ENCODE data around the gene ZNF324.
"Not testable (repeated sequence)": the region's sequence is repeated elsewhere in the genome, so short reads cannot be mapped to it uniquely, and the experiment has no call there.

The ZNF324 gene

DNA sequence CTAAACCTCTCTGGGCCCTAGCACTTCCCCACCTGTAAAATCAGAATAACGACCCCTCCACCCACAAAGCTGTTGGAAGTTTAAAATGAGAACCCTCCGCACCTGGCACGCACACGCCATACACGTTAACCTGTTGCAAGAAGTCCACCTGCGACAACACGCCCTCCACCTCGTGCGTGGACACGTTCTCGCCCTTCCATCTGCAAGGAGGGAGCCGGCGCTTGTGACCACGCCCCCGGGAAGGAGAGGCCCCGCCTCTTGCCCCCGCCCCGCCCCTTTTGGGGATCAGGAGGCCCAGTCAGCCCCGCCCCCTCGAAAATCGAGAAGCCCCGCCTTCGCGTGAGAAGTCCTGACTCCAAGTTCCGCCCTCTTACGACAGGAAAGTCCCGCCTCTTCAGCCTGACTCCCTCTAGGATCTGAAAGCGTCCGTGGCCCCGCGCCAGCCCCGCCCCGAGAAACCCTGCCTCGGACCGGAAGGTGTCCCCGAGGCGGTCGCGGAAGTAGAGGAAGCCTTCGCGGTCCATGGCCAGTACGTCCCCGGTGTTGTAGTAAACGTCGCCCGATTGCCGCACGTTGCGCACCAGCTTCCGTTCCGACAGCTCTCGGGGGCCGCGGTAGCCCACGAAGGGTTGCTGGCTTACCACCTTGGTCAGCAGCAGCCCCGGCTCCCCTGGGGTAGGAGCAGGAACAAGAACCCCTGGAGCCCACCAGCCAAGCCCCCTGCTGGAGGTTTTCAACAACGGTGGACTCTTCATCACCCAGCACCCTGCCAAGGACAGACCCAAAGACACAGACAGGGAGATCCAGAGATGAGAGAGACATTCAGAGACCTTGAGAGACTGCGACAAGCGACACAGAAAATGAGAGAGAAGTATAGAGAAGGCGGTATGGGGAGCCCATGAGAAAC is 32.4 kb downstream of the ZNF324 start:
- H3K27ac ChIP-seq (ENCODE audit: insufficient read depth, low read depth, low read length, poor library complexity, severe bottlenecking), result no peak overlapping the region
- peaks cover 11% of the 10 kb centered on the region for H3K4me1 ChIP-seq (ENCODE audit: control insufficient read depth, insufficient read depth, low read length)

DNA sequence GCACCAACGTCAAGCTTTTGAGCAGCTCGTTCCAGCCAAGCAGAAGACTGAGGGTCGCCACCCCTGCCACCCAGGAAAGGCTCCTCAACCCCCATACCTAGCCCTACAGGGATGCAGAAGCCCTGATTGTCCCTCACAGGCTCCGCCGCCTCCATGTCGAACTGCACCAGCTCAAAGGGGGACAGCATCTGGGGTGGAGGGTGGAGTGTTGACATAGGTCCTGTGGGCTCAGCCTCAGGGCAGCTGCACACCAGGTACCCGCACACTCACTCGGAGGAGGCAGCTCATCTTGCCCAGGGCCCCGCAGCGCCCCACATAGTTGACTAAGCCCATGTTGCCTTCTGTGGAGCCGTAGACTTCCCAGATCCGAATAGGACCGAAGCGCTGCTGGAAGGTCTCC is 33.4 kb downstream of the ZNF324 start:
- no peaks in the 10 kb centered on the region for H3K36me3 ChIP-seq (ENCODE audit: control insufficient read depth, insufficient read depth, low read length)
- H3K27me3 ChIP-seq (ENCODE audit: control insufficient read depth, insufficient read depth, low read length, poor library complexity, severe bottlenecking), result no peaks in the 10 kb centered on the region
- 93 to 94% methylated on average over 14 of the region's 14 CpGs for WGBS, 2 experiments
- peaks cover 11% of the 10 kb centered on the region for H3K4me1 ChIP-seq (ENCODE audit: control insufficient read depth, insufficient read depth, low read length)
- no peak overlapping the region for H3K27ac ChIP-seq (ENCODE audit: insufficient read depth, low read depth, low read length, poor library complexity, severe bottlenecking)
- peak overlapping the region; percentile 82 for H3K4me3 ChIP-seq (ENCODE audit: insufficient read depth, low read depth, low read length)
- no peaks in the 10 kb centered on the region for H3K9me3 ChIP-seq (ENCODE audit: control insufficient read depth, low read length)

More for the DNA sequence above, 32.4 kb downstream of the ZNF324 start:
- H3K27me3 ChIP-seq (ENCODE audit: control insufficient read depth, insufficient read depth, low read length, poor library complexity, severe bottlenecking), result no peaks in the 10 kb centered on the region
- no peaks in the 10 kb centered on the region for H3K9me3 ChIP-seq (ENCODE audit: control insufficient read depth, low read length)
- 2% methylated on average over 60 of the region's 60 CpGs for WGBS, 2 experiments
- H3K4me3 ChIP-seq (ENCODE audit: insufficient read depth, low read depth, low read length), result peak overlapping the region; percentile 82
- no peaks in the 10 kb centered on the region for H3K36me3 ChIP-seq (ENCODE audit: control insufficient read depth, insufficient read depth, low read length)

DNA sequence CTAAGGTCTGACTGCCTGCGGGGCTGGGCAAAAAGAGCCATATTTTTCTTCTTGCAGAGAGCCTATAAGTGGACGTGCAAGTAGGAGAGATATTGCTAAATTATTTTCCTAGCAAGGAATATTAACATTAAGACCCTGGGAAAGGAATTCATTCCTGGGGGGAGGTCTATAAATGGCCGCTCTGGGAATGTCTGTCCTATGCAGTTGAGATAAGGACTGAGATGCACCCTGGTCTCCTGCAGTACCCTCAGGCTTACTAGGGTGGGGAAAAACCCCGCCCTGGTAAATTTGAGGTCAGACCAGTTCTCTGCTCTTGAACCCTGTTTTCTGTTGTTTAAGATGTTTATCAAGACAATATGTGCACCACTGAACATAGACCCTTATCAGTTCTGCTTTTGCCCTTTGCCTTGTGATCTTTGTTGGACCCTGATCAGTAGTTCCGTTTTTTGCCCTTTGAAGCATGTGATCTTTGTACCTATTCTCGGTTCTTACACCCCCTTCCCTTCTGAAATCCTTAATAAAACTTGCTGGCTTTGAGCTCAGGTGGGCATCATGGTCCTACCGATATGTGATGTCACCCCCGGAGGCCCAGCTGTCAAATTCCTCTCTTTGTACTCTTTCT is 40.8 kb downstream of the ZNF324 start:
- not testable (repeated sequence) for H3K4me3 ChIP-seq (ENCODE audit: insufficient read depth, low read depth, low read length); H3K27me3 ChIP-seq (ENCODE audit: control insufficient read depth, insufficient read depth, low read length, poor library complexity, severe bottlenecking); H3K27ac ChIP-seq (ENCODE audit: insufficient read depth, low read depth, low read length, poor library complexity, severe bottlenecking); H3K4me1 ChIP-seq (ENCODE audit: control insufficient read depth, insufficient read depth, low read length); H3K9me3 ChIP-seq (ENCODE audit: control insufficient read depth, low read length); H3K36me3 ChIP-seq (ENCODE audit: control insufficient read depth, insufficient read depth, low read length)
- 89% methylated on average over 7 of the region's 8 CpGs for WGBS, 2 experiments

DNA sequence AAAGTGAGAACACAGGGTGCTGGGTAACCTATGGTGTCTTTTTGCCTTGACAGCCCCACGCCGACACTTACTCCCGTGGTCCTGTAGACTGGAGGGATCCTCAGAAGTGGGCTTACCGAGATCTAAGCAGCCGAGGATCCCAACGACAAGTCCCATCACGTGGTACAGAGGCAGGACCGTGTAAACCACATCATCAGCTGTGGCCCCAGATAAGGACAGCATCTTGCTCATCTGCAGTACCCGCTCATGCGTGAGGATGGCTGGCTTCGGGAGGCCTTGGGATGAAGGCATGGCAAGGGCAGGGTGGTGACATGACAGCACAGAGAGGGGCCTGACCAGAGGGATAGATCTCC is 42.8 kb downstream of the ZNF324 start:
- Histone ChIP-seq H3K36me3 (ENCODE audit: control insufficient read depth, insufficient read depth, low read length) (no peaks in the 10 kb centered on the region), H3K27me3 (ENCODE audit: control insufficient read depth, insufficient read depth, low read length, poor library complexity, severe bottlenecking) (no peaks in the 10 kb centered on the region)

DNA sequence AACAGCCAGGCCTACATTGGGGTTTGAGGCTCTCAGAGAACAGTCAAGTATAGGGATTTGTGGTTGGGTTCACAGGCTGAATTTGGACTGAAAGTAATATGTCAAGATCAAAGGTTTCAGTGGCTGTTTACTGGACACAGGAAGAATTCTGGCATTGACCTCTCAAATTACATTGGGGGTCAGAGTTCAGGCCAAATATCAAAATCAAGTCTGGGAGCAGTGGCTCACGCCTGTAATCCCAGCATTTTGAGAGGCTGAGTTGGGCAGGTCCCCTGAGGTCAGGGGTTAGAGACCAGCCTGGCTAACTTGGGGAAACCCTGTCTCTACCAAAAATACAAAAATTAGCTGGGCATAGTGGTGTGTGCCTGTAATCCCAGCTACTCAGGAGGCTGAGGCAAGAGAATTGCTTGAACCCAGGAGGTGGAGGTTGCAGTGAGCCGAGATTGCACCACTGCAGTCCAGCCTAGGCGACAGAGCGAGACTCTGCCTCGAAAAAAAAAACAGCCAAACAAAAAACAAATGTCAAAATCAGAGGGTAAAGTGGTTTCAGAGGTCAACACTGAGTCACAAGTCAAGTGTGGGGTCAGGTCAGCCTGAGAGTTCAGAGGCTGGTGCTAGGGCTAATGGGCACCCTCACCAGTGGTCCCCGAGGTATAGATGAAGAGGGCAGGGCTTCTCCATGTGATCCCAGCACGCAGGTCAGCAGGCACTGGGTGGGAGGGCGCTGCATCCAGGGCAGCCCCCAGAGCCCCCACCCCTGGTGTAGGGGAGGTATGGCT is 43.4 kb downstream of the ZNF324 start:
- no peaks in the 10 kb centered on the region for H3K36me3 ChIP-seq (ENCODE audit: control insufficient read depth, insufficient read depth, low read length)
- H3K27ac ChIP-seq (ENCODE audit: insufficient read depth, low read depth, low read length, poor library complexity, severe bottlenecking), result no peak overlapping the region
- no peaks in the 10 kb centered on the region for H3K4me1 ChIP-seq (ENCODE audit: control insufficient read depth, insufficient read depth, low read length)
- H3K4me3 ChIP-seq (ENCODE audit: insufficient read depth, low read depth, low read length), result no peak overlapping the region
- H3K27me3 ChIP-seq (ENCODE audit: control insufficient read depth, insufficient read depth, low read length, poor library complexity, severe bottlenecking), result no peaks in the 10 kb centered on the region
- no peaks in the 10 kb centered on the region for H3K9me3 ChIP-seq (ENCODE audit: control insufficient read depth, low read length)
- 83 to 89% methylated on average over 8 of the region's 8 CpGs for WGBS, 2 experiments

More for the DNA sequence above, 42.8 kb downstream of the ZNF324 start:
- Histone ChIP-seq H3K27ac (ENCODE audit: insufficient read depth, low read depth, low read length, poor library complexity, severe bottlenecking) (no peak overlapping the region), H3K4me3 (ENCODE audit: insufficient read depth, low read depth, low read length) (no peak overlapping the region), H3K9me3 (ENCODE audit: control insufficient read depth, low read length) (no peaks in the 10 kb centered on the region), H3K4me1 (ENCODE audit: control insufficient read depth, insufficient read depth, low read length) (no peaks in the 10 kb centered on the region)
- WGBS, 2 experiments, result 92 to 93% methylated on average over 11 of the region's 11 CpGs

GRCh38 chr19:58511353-58512208 is 44.7 kb downstream of the ZNF324 start, which contains the start of gene SLC27A5:
SLC27A5 (minus strand) TSS chr19:58511992; CDS start chr19:58511955, 37 bp downstream.
- H3K9me3 ChIP-seq (ENCODE audit: control insufficient read depth, low read length), result no peaks in the 10 kb centered on the region
- no peaks in the 10 kb centered on the region for H3K27me3 ChIP-seq (ENCODE audit: control insufficient read depth, insufficient read depth, low read length, poor library complexity, severe bottlenecking)
- no peak within 1 kb of the TSS for H3K4me3 ChIP-seq (ENCODE audit: insufficient read depth, low read depth, low read length)
- 91 to 92% methylated on average over 25 of the region's 25 CpGs for WGBS, 2 experiments
- no peaks in the 10 kb centered on the region for H3K4me1 ChIP-seq (ENCODE audit: control insufficient read depth, insufficient read depth, low read length)
- H3K27ac ChIP-seq (ENCODE audit: insufficient read depth, low read depth, low read length, poor library complexity, severe bottlenecking), result no peak within 1 kb of the TSS
- H3K36me3 ChIP-seq (ENCODE audit: control insufficient read depth, insufficient read depth, low read length), result peaks cover 6% of the 10 kb centered on the region

GRCh38 chr19:58513213-58513693 is 46.4 kb downstream of the ZNF324 start:
- Histone ChIP-seq H3K9me3 (ENCODE audit: control insufficient read depth, low read length) (no peaks in the 10 kb centered on the region), H3K27me3 (ENCODE audit: control insufficient read depth, insufficient read depth, low read length, poor library complexity, severe bottlenecking) (no peaks in the 10 kb centered on the region), H3K4me1 (ENCODE audit: control insufficient read depth, insufficient read depth, low read length) (peaks cover 3% of the 10 kb centered on the region), H3K4me3 (ENCODE audit: insufficient read depth, low read depth, low read length) (no peak overlapping the region), H3K27ac (ENCODE audit: insufficient read depth, low read depth, low read length, poor library complexity, severe bottlenecking) (no peak overlapping the region), H3K36me3 (ENCODE audit: control insufficient read depth, insufficient read depth, low read length) (peaks cover 10% of the 10 kb centered on the region)
- 95% methylated on average over 10 of the region's 10 CpGs for WGBS, 2 experiments

DNA sequence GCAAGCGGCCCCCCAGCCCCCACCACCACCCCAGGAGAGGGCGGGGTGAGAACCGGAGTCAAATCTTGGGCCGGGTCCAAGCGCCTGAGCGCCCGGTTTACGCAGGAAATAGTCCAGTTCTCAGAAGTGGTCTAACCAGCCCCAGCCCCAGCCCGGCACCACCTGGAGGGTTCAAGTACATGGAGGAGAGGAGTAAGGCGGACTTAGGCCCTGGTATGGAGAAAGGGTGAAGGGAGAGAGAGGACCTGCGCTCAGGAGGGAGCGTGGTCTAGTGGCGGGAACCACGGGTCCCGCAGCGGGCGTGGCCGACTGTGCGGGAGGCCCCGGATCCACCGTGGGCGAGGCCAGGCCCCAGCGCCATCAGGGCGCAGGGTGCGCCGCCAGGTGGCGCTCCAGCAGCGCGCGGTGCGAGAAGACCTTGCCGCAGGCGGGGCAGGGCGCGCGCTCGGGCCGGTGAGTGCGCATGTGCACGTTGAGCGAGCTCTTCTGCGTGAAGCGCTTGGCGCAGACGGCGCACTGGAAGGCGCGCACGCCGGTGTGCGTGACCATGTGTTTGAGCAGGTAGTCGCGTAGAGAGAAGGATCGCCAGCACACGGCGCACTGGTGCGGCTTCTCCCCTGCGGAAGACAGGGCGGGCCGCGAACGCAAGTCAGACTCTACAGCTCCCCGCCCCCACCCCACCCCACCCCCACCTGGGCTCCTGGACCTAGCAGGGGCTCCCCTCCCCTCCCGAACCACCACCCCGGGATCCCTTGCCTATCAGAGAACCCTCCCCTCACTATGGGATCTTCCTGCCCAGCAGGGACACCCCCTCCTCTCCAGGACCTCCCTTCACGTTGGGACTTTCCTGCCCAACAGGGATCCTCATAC is 47.0 kb downstream of the ZNF324 start:
- Histone ChIP-seq H3K27ac (ENCODE audit: insufficient read depth, low read depth, low read length, poor library complexity, severe bottlenecking) (no peak overlapping the region), H3K9me3 (ENCODE audit: control insufficient read depth, low read length) (no peaks in the 10 kb centered on the region), H3K36me3 (ENCODE audit: control insufficient read depth, insufficient read depth, low read length) (peaks cover 10% of the 10 kb centered on the region), H3K27me3 (ENCODE audit: control insufficient read depth, insufficient read depth, low read length, poor library complexity, severe bottlenecking) (no peaks in the 10 kb centered on the region), H3K4me3 (ENCODE audit: insufficient read depth, low read depth, low read length) (peak overlapping the region; percentile 35), H3K4me1 (ENCODE audit: control insufficient read depth, insufficient read depth, low read length) (peaks cover 6% of the 10 kb centered on the region)
- WGBS, 2 experiments, result 20 to 21% methylated on average over 61 to 65 of the region's 66 CpGs

- Histone ChIP-seq H3K27me3 (ENCODE audit: control insufficient read depth, insufficient read depth, low read length, poor library complexity, severe bottlenecking) (no peaks in the 10 kb centered on the region), H3K9me3 (ENCODE audit: control insufficient read depth, low read length) (no peaks in the 10 kb centered on the region), H3K36me3 (ENCODE audit: control insufficient read depth, insufficient read depth, low read length) (peaks cover 10% of the 10 kb centered on the region), H3K27ac (ENCODE audit: insufficient read depth, low read depth, low read length, poor library complexity, severe bottlenecking) (no peak overlapping the region), H3K4me1 (ENCODE audit: control insufficient read depth, insufficient read depth, low read length) (peaks cover 6% of the 10 kb centered on the region), H3K4me3 (ENCODE audit: insufficient read depth, low read depth, low read length) (peak overlapping the region; percentile 35)
- 79 to 80% methylated on average over 3 of the region's 3 CpGs for WGBS, 2 experiments
These were observed 47.7 kb downstream of the ZNF324 start for GRCh38 chr19:58514564-58515022.
